SK-N-SH (cell line): ENCODE measurements around the gene SAP30BP. TPM values are rescaled to one million over a fixed set of nuclear protein-coding genes. Genes with fewer than 3 reads are reported as not detected.

ENCODE experiments used
- CTCF ChIA-PET: fragments of 300-600, 350-600 bp; formaldehyde crosslinking; extraction: SDS; loops from one replicate; lab custom pipeline; 2021; lab: Yijun Ruan, JAX
- POLR2A ChIA-PET: fragments of 350-600 bp; sonication (Branson Sonifier 250); formaldehyde crosslinking; extraction: SDS; loops from one replicate; lab custom pipeline; 2020; ENCODE audit warnings: antibody characterized with exemption, inconsistent platforms; lab: Yijun Ruan, JAX
- DNase-seq: peaks from one replicate; pipeline ENCODE4 v3.0.0; 2012
- H2AFZ ChIP-seq: fragments of 200-600 bp; sonication (generic); 2 replicates; pipeline ENCODE4 v1.8.1; 2016; ENCODE audit warnings: antibody characterized with exemption, mild to moderate bottlenecking, low read depth
- H3F3A ChIP-seq: fragments of 200-600 bp; sonication (generic); replicated peaks from 2 replicates; pipeline ENCODE3; 2016; ENCODE audit warnings: antibody characterized with exemption, mild to moderate bottlenecking; ENCODE audit not compliant: insufficient read depth
- H3K27ac ChIP-seq, 2 experiments: fragments of 200-500 bp in 1 of 2; fragments of 200-600 bp in 1 of 2; sonication (Bioruptor generic) in 1 of 2; sonication (generic), shearing (Covaris generic) in 1 of 2; 2 replicates each; pipeline versions ENCODE4 v1.5.1 to v1.6.1; 2014 to 2016; ENCODE audit warnings: low read depth in 2 of 2, inconsistent platforms in 1 of 2, low read length in 1 of 2, mild to moderate bottlenecking in 1 of 2, mixed read lengths in 1 of 2
- H3K27me3 ChIP-seq: fragments of 200-600 bp; sonication (generic), shearing (Covaris generic); 2 replicates; pipeline ENCODE4 v1.6.1; 2016; ENCODE audit warnings: mixed run types; ENCODE audit not compliant: insufficient read depth
- H3K36me3 ChIP-seq, 2 experiments: fragments of 200-500 bp in 1 of 2; fragments of 200-600 bp in 1 of 2; sonication (Bioruptor generic) in 1 of 2; sonication (generic) in 1 of 2; replicated peaks in 1 of 2; 2 replicates each; pipeline versions ENCODE3 to v1.5.1; 2014 to 2016; ENCODE audit warnings: low read length in 1 of 2, mild to moderate bottlenecking in 1 of 2; ENCODE audit not compliant: insufficient read depth in 2 of 2, control insufficient read depth in 1 of 2
- H3K4me1 ChIP-seq, 2 experiments: fragments of 200-500 bp in 1 of 2; fragments of 200-600 bp in 1 of 2; sonication (Bioruptor generic) in 1 of 2; sonication (generic), shearing (Covaris generic) in 1 of 2; 2 replicates each; pipeline versions ENCODE4 v1.5.1 to v1.6.1; 2014 to 2016; ENCODE audit warnings: low read depth in 1 of 2, low read length in 1 of 2, mixed run types in 1 of 2; ENCODE audit not compliant: insufficient read depth in 2 of 2, control insufficient read depth in 1 of 2
- H3K4me2 ChIP-seq: fragments of 200-600 bp; sonication (generic), shearing (Covaris generic); 2 replicates; pipeline ENCODE4 v1.6.1; 2017; ENCODE audit warnings: mixed run types
- H3K4me3 ChIP-seq, 2 experiments: fragments of 200-500 bp in 1 of 2; fragments of 200-600 bp in 1 of 2; sonication (Bioruptor generic) in 1 of 2; sonication (generic), shearing (Covaris generic) in 1 of 2; 2 replicates each; pipeline versions ENCODE4 v1.5.1 to v1.8.1; 2014 to 2016; ENCODE audit warnings: low read depth in 2 of 2, inconsistent platforms in 1 of 2, low read length in 1 of 2, mild to moderate bottlenecking in 1 of 2, mixed read lengths in 1 of 2, moderate library complexity in 1 of 2
- H3K79me2 ChIP-seq: fragments of 200-600 bp; sonication (generic); 2 replicates; pipeline ENCODE4 v1.8.1; 2017; ENCODE audit warnings: mild to moderate bottlenecking; ENCODE audit not compliant: insufficient read depth
- H3K9ac ChIP-seq: fragments of 200-600 bp; sonication (generic); 2 replicates; pipeline ENCODE4 v1.6.1; 2017; ENCODE audit warnings: mixed run types
- H3K9me2 ChIP-seq: fragments of 200-600 bp; sonication (generic); 2 replicates; pipeline ENCODE4 v1.6.1; 2017; ENCODE audit warnings: mixed run types
- H3K9me3 ChIP-seq: fragments of 200-600 bp; sonication (generic); 2 replicates; pipeline ENCODE4 v1.6.1; 2017; ENCODE audit warnings: mixed run types, mild to moderate bottlenecking, moderate library complexity
- H4K20me1 ChIP-seq: fragments of 200-600 bp; sonication (generic); 2 replicates; pipeline ENCODE4 v1.6.1; 2017; ENCODE audit warnings: mild to moderate bottlenecking, mixed run types; ENCODE audit not compliant: insufficient read depth
- ELF1 ChIP-seq: IDR thresholded peaks from 2 replicates; pipeline ENCODE4 v1.4.0; 2012
- EP300 ChIP-seq, 2 experiments: IDR thresholded peaks; 2 replicates each; pipeline versions ENCODE4 v1.4.0 to v1.6.1; 2012; ENCODE audit warnings: borderline replicate concordance in 1 of 2, low read depth in 1 of 2, low read length in 1 of 2
- FOXM1 ChIP-seq: IDR thresholded peaks from 2 replicates; pipeline ENCODE4 v1.4.0; 2012; ENCODE audit warnings: low read depth, mild to moderate bottlenecking
- GABPA ChIP-seq: IDR thresholded peaks from 2 replicates; pipeline ENCODE4 v1.4.0; 2012; ENCODE audit warnings: low read depth, mild to moderate bottlenecking
- GATA2 ChIP-seq: sonication (generic); formaldehyde crosslinking; IDR thresholded peaks from 2 replicates; pipeline ENCODE4 v1.5.0; 2020; ENCODE audit warnings: mild to moderate bottlenecking, missing genetic modification reagents
- POLR2AphosphoS5 ChIP-seq: IDR thresholded peaks from 2 replicates; pipeline ENCODE4 v1.6.1; 2012; ENCODE audit warnings: low read depth, low read length
- RCOR1 ChIP-seq: fragments of 150-350 bp; IDR thresholded peaks from 2 replicates; pipeline ENCODE4 v1.6.1; 2017; ENCODE audit warnings: antibody characterized with exemption, low read length
- RFX5 ChIP-seq: IDR thresholded peaks from 2 replicates; pipeline ENCODE4 v1.6.1; 2012; ENCODE audit warnings: mild to moderate bottlenecking, improper control_type of control experiment, low read length
- SIN3A ChIP-seq: IDR thresholded peaks from 2 replicates; pipeline ENCODE4 v1.6.1; 2012; ENCODE audit warnings: low read depth, mild to moderate bottlenecking, low read length, moderate library complexity, borderline replicate concordance
- SMC3 ChIP-seq: IDR thresholded peaks from 2 replicates; pipeline ENCODE4 v1.6.1; 2012; ENCODE audit warnings: low read depth, low read length, improper control_type of control experiment
- TAF1 ChIP-seq: IDR thresholded peaks from 2 replicates; pipeline ENCODE4 v1.6.1; 2012; ENCODE audit warnings: low read depth, mild to moderate bottlenecking, low read length, moderate library complexity, borderline replicate concordance
- TCF12 ChIP-seq: IDR thresholded peaks from 2 replicates; pipeline ENCODE4 v1.4.0; 2012
- TEAD4 ChIP-seq: IDR thresholded peaks from 2 replicates; pipeline ENCODE4 v1.4.0; 2012; ENCODE audit warnings: mild to moderate bottlenecking, borderline replicate concordance; ENCODE audit not compliant: insufficient read depth
- YY1 ChIP-seq: IDR thresholded peaks from 2 replicates; pipeline ENCODE4 v1.4.0; 2012; ENCODE audit warnings: low read depth, mild to moderate bottlenecking
- whole genome bisulfite sequencing: methylation state at CpG from one replicate; pipeline ENCODE4 v1.1.6; 2017; ENCODE audit warnings: low lambda C conversion rate; 5-methylcytosine and 5-hydroxymethylcytosine counted together
- polyA plus RNA-seq, 3 experiments: library from polyadenylated mRNA; depleted of rRNA; stranded (reverse); fragments of >200 nt; gene quantifications; 2 replicates each; pipeline ENCODE4 v1.2.3, GENCODE V29; 2012
- TF ChIP-seq, protein P1 (sequence below): fragments of 150-350 bp; IDR thresholded peaks from 2 replicates; pipeline ENCODE4 v1.6.1; 2017; ENCODE audit warnings: antibody characterized with exemption, low read length, low read depth, borderline replicate concordance
- TF ChIP-seq, protein P2 (sequence below): IDR thresholded peaks from 2 replicates; pipeline ENCODE4 v1.4.0; 2012; ENCODE audit warnings: low read depth, borderline replicate concordance
- TF ChIP-seq, protein P3 (sequence below): fragments of 200-600 bp; sonication (generic); IDR thresholded peaks from 2 replicates; pipeline ENCODE4 v1.6.1; 2017; ENCODE audit warnings: antibody characterized with exemption, mild to moderate bottlenecking, moderate library complexity
- TF ChIP-seq, protein P4 (sequence below): IDR thresholded peaks from 2 replicates; pipeline ENCODE4 v1.4.0; 2012; ENCODE audit warnings: low read depth, borderline replicate concordance

The SAP30BP gene
- polyA plus RNA-seq, 1 of the 3 experiments (the other 2 are of a cell fraction) = 158 TPM

DNA sequence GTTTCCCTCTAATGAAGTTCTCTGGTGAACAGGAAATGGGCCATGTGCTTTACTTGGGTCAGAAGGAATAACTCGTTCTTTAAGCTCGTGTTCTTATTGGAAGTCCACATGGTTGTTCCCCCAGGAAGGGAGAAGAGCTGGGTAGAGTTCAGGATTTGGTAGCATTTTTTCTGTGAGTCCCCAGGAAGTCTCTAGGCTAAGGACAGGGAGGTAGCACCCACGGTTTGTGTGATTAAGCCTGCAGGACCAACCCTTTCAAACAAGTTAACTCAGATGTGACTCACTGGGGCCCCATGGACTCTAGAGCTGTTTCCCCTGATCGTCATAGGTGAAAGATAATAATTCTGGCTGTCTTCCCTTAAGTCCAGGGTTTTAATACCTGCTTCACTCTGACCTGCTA is 16.4 kb downstream of the SAP30BP start (continued):
- TF ChIP-seq YY1 (no peak), FOXM1 (no peak), SMC3 (no peak)

DNA sequence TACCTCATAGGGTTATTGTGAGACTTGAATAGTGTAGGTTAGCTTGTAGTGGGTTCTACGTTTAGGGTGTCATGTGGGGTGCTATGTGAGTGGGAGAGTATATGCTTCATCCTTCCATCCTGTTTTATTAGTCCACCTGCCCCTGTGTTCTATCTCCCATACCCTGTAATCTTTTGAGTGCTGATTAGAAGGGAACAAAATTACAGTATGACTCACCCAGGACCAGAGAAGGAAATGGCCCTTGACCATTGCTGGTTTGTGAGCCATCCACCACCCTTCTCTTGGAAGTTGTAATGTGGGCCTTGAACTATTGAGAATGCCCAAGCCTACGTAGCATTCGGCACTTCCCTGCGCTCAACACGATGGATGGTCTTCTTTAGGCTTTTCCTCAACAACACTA is 17.1 kb downstream of the SAP30BP start:
- 94% methylated on average over 5 of the region's 5 CpGs for WGBS
- H3K9ac ChIP-seq = no peak overlapping the region
- no peaks in the 10 kb centered on the region for H3K27me3 ChIP-seq
- peak overlapping the region; percentile 59 to 69 for H3K27ac ChIP-seq
- no peak overlapping the region for H2AFZ ChIP-seq
- H3K4me3 ChIP-seq = no peak overlapping the region
- TF ChIP-seq TCF12 (no peak), SMC3 (no peak), SIN3A (no peak), GATA2 (CRISPR knock-in tag) (no peak), TAF1 (no peak), GABPA (no peak), FOXM1 (no peak), ELF1 (no peak), POLR2AphosphoS5 (no peak), RFX5 (no peak), TEAD4 (no peak), EP300 (IDR thresholded peaks at IDR 0.05; ENCODE audit: borderline replicate concordance in 1 of 2, low read depth in 1 of 2, low read length in 1 of 2) (no peak), RCOR1 (no peak)
- TF ChIP-seq, protein P1, sequence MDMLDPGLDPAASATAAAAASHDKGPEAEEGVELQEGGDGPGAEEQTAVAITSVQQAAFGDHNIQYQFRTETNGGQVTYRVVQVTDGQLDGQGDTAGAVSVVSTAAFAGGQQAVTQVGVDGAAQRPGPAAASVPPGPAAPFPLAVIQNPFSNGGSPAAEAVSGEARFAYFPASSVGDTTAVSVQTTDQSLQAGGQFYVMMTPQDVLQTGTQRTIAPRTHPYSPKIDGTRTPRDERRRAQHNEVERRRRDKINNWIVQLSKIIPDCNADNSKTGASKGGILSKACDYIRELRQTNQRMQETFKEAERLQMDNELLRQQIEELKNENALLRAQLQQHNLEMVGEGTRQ = no peak
- TF ChIP-seq, protein P2, sequence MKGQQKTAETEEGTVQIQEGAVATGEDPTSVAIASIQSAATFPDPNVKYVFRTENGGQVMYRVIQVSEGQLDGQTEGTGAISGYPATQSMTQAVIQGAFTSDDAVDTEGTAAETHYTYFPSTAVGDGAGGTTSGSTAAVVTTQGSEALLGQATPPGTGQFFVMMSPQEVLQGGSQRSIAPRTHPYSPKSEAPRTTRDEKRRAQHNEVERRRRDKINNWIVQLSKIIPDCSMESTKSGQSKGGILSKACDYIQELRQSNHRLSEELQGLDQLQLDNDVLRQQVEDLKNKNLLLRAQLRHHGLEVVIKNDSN = no peak
- TF ChIP-seq, protein P3, sequence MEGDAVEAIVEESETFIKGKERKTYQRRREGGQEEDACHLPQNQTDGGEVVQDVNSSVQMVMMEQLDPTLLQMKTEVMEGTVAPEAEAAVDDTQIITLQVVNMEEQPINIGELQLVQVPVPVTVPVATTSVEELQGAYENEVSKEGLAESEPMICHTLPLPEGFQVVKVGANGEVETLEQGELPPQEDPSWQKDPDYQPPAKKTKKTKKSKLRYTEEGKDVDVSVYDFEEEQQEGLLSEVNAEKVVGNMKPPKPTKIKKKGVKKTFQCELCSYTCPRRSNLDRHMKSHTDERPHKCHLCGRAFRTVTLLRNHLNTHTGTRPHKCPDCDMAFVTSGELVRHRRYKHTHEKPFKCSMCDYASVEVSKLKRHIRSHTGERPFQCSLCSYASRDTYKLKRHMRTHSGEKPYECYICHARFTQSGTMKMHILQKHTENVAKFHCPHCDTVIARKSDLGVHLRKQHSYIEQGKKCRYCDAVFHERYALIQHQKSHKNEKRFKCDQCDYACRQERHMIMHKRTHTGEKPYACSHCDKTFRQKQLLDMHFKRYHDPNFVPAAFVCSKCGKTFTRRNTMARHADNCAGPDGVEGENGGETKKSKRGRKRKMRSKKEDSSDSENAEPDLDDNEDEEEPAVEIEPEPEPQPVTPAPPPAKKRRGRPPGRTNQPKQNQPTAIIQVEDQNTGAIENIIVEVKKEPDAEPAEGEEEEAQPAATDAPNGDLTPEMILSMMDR = no peak
- TF ChIP-seq, protein P4, sequence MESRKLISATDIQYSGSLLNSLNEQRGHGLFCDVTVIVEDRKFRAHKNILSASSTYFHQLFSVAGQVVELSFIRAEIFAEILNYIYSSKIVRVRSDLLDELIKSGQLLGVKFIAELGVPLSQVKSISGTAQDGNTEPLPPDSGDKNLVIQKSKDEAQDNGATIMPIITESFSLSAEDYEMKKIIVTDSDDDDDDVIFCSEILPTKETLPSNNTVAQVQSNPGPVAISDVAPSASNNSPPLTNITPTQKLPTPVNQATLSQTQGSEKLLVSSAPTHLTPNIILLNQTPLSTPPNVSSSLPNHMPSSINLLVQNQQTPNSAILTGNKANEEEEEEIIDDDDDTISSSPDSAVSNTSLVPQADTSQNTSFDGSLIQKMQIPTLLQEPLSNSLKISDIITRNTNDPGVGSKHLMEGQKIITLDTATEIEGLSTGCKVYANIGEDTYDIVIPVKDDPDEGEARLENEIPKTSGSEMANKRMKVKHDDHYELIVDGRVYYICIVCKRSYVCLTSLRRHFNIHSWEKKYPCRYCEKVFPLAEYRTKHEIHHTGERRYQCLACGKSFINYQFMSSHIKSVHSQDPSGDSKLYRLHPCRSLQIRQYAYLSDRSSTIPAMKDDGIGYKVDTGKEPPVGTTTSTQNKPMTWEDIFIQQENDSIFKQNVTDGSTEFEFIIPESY = no peak
- TF ChIP-seq, all 33 proteins: peak for 0
- peaks cover 6 to 49% of the 10 kb centered on the region in 2 experiments; a peak in 3 of 4 replicates for H3K4me1 ChIP-seq
- peak overlapping the region; percentile 55; the same call in 1 of the 2 replicates for H3K4me2 ChIP-seq
- peaks cover 36% of the 10 kb centered on the region for H3F3A ChIP-seq
- no peaks in the 10 kb centered on the region for H3K9me3 ChIP-seq
- peaks cover 9 to 24% of the 10 kb centered on the region in 2 experiments for H3K36me3 ChIP-seq
- ChIA-PET CTCF (interaction anchor here (0.8 to 5.2 kb wide), 7 partner anchors 9 to 70 kb away, joined by 3 to 50 read pairs (median 16); partner anchors contain the start of gene SMIM5), POLR2A (interaction anchor here (1.2 kb wide), 1 partner anchor 10 kb away, joined by 5 read pairs; no protein-coding TSS in a partner anchor)
- H4K20me1 ChIP-seq = peaks cover 12% of the 10 kb centered on the region; the same call in 1 of the 2 replicates
- H3K9me2 ChIP-seq = no peaks in the 10 kb centered on the region
- no peak for DNase-seq
- H3K79me2 ChIP-seq = peaks cover 91% of the 10 kb centered on the region
